ENCODE data around the gene MICAL3.

Gene MICAL3

DNA sequence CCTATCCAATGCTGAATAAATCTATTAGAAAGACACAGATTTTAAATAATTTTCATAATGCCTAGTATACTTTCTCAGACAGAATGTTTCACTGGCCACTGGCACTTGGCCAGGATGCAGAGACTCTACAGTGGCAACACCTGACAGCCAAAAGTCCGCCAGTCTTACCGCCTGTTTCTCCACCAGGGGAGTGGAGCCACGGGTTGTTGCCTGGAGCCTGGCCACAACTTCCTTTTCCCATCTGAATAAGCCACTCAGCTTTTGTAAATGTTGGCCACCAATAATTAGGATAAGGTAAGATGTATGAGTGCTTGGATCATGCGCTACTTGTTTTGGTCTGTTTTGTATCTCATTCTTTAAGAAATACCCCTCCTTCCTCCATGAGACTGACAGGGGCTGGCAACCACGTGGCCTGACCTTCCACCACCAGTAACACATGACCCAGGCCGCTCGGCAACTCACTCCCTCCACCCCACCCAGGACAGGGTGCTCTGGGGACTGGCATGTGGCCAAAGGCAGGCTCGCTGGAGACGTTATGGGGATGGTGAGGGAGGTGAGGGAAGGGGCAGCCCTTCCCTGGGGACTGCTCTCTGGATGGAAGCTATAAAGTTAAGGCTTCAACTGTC lies 157.1 kb downstream of the MICAL3 start:
- no peak for DNase-seq (ENCODE audit: low read depth)

DNA sequence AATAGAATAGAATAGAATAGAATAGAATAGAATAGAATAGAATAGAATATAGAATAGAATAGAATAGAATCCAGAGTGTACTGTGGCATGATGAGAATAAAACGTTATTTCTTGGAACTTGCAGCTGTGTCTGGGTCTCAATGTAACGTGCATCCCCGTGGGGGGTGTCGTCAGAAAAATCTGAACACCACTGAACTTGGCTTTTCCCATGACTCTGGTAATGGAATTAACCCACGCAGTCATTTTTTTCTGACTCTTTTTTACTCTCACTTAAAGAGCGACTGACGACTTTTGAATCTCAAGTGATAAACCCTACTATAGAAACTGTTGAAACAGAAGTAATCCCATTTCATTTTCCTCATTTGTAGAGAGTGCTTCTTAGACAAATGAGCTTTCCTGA lies 157.7 kb downstream of the MICAL3 start:
- DNase-seq (ENCODE audit: low read depth): no peak

DNA sequence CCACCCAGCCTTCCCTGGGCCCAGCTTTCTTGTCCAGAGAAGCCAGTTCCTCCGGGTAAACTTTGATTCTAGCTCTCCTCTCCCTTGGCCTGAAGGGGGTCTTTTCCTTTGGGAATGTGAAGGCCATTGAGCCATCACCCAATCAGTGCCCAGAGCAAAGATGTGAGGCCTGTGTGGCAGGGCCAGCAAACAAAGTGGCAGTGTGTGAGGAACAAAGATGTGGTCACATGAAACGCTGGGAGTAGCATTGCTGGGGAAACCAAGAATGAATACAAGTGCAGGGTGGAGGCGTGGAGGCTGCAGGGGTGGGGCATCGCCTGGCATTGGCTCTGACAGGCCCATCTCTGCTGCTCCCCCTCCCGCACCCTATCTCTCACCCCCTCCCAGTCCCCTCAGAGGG lies 158.2 kb downstream of the MICAL3 start:
- no peak for DNase-seq (ENCODE audit: low read depth)

DNA sequence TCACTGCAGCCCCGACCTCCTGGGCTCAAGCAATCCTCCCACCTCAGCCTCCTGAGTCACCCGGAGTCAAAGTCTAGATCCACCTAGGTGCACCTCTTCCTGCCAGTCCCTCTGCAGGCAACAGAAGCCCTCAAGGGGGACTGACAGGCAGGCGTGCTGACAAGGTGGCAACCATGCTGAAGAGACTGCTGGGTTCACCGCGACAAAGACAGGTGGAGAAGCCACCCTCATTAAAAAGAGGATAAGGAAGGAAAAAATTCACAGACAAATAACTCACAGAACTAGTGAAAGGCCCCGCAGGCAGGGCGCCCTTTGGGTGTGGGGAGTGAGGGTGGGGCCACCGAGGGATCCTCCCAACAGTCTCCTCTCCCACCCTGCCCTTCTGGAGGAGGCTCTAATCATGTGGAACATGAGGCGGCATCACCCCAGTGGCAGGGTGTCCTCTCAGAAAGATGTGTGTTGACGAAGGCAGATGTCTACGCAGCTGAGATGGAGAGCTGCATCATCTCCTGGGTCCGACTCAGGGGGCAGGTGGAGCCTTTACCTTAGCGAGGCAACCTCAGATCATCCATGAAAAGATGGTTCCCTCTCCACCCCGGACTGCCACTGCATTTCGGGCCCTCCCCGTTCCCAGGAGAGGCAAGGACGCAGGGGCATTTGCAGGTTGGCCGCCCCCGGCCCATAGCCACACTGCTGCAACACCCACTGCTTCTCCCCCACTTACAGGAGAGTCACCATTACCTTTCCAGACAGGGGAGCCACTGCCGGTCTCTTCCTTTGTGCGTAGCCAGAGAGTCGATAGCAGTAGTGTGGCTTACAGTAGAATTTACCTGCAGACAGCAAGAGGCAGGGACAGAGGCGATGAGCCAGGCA lies 158.9 kb downstream of the MICAL3 start:
- DNase-seq (ENCODE audit: low read depth): no peak

DNA sequence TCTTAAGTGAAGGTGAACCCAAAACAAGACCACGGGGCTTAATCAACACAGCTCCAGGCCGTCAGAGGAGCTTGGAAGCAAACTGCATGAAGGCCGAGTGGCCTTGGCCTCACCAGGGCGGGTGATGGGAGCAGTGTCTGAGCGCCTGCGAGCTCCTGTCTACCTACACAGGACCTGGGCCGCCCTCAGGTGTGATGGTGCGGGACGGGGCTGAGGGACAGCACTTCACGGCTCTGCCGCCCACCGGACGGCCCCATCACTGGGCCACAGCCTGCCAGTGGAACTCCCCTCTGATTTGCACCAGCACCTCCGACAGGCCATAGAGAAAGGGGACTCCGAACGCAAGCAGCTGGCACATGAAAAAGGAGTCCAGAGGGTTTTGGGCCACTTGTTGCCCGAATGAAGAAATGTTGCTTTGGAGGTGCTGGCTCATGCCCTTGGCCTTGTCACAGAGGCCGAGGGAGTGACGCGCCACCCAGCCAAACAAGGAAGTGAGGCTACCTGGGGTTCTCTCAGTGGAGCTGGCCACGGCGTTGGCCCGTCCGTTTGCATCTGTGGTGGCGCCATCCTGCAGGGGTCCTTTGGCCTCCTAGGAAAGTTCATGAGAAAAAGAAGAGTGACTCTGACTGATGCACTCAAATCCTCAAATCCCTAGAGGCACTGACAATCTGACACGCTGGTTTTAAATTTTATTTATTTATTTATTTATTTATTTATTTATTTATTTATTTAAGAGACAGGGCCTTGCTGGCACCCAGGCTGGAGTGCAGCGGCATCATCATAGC lies 159.8 kb downstream of the MICAL3 start:
- DNase-seq (ENCODE audit: low read depth): no peak

DNA sequence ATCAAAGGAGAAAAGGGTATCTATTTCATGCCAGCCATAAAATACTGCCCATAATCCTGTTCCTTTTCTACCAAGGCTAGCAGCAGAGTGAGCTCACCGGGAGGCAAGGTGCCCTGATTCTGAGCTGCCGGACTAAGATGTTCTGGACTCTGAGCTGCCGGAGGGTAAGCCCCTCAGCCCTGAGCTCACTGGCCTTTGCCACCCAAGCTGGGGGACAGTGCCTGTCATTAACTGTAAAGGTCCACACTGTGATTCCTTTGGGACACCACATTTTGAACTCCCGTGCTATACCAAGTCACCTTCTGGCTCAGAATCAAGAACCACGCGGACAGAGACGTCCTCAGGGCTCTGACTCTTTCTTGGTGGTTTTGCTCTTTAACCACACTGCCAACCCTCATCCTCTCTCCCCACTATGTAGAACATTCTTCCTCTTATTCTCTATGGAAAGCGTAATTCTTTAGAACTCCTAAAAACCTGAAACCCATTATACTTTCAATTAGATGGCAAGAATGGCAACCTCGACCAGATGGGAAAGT lies 161.6 kb downstream of the MICAL3 start:
- DNase-seq (ENCODE audit: low read depth): peak; percentile 60

DNA sequence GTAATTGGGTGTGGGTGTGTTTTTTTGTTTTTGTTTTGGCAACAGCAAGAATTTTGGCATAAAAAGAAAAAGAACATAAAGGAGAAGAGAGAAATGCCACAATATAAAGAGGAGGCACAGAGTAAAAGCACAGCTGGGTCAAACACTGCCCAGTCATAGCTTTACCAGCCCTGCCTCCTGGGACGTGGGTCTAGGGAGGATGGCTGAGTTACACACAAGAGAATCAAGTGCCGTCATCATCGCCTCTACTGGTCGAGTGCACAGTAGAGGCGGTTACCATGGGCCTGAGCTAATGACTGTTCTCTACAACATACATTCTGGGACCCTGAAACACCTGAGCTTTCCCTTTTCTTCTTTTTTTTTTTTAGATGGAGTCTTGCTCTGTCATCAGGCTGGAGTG lies 162.5 kb downstream of the MICAL3 start:
- no peak for DNase-seq (ENCODE audit: low read depth)

DNA sequence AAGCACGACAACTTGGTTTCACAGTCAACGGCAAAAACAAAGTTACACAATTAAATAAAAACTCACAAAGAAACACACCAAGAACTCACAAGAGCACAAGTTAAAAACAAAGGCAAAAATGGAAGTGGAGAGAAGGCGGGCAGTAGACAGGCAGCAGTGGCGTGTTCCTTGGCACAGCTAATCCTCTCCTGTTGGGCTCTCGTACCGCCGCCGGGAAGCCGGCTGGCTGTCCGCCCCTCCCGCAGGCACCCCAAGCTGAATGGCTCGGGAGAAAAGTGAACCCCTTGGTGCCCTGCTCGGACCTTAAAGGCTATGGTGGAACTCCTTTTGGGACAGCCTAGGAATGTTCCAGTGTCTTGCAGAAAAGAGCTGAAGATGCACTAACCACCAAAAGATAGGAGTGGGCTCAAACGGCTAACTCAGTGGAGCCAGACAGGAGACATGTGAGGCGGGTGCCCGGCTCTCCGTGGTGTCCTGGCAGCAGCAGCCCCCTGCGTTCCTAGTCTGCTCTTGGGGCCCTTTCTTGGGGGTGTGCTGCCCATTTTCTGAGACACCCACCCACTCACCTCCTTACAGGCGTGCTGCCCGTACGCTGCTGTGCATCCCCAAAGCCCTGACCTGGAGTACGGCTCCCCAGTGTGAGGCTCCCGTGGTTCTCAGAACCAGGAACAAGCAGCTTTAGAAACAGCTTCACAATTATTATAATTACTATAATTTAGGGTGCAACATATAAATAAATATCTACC lies 164.0 kb downstream of the MICAL3 start:
- no peak for DNase-seq (ENCODE audit: low read depth)

DNA sequence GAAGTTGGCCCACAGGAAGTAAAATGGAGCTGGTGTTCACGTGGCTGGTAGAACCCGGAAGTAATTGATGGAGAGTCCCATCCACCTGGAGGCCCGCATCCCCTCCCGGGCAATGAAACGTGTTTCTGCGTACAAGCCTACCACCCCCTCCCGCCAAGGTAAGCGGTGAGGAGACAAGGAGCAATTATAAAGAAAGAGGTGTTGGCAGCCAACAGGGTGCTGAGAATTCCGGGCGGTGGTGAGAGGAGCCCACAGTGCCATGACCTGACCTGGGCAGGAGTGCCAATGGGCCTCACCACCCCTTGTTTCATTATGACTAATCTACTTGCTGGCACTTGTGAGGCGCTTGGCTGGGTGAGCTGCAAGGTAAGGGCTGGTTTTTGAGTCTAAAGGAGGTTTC lies 166.3 kb downstream of the MICAL3 start:
- no peak for DNase-seq (ENCODE audit: low read depth)

DNA sequence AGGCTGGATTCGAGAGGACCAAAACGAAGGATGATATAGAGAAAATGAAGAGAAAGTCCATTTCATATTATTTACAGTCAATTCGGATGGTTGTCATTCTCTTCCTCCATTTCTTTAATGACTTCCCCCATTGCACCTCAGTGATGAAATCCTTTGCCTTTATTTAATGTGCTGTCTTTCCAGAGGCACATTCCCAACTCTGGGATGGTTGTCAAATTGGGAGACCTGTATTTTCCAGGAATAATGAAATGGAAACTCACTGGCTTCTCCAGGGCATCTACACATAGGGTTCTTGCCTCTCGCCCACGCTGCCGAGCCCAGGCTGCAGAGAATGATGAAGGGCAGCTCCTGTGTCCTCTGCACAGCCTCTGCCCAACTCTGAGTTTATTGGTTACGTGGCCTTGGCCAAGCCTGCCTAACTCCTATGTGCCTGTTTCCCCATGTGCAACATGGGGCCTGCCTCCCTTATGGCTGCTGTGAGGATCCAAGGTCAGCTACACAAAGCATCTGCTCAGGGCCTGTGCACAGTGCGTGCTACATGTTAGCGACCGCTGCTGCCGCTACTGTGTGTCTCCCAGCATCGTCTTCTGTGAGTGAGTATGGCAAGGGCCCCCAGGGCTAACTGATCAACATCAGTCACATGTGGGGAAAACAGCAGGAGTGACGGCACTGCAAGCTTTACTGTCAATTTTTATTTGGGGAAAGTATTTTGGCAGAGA lies 168.6 kb downstream of the MICAL3 start:
- no peak for DNase-seq (ENCODE audit: low read depth)

DNA sequence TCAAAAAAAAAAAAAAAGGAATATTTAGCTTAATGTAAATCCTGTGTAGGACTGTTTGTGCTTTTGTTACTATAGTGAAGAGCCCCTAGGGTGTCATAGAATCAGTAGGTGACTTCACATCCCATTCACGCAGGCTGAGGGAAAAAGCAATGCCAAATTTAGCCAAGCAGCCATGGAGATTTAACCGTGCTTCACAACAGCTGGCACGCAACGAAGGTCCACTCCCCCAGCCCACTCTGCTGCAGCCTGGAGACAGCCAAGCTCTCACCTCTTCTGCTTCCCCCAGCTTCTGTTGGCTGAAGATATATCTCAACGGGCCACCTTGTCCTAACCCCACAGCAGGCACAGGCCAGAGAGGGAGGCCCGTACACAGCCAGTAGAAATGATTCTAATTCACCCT lies 171.3 kb downstream of the MICAL3 start:
- DNase-seq (ENCODE audit: low read depth): no peak

DNA sequence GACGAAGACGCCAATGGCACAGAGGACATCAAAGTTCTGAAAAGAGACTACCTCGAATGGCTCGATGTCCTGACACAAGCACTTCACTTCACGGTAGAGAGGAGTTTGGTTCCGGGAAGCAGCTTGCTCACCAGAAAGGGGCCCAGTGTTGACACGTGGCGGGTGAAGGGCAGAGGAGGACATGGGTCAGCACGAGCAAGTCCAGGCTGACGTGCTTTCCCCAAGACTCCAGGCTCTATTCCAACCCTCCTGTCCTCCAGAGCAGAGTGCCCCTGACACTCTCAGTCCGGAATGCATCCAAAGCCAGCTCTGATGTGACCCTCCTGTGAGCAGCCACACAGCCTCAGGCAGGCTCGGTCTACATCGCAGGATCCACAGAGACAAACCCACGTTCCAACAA lies 172.6 kb downstream of the MICAL3 start:
- no peak for DNase-seq (ENCODE audit: low read depth)

DNA sequence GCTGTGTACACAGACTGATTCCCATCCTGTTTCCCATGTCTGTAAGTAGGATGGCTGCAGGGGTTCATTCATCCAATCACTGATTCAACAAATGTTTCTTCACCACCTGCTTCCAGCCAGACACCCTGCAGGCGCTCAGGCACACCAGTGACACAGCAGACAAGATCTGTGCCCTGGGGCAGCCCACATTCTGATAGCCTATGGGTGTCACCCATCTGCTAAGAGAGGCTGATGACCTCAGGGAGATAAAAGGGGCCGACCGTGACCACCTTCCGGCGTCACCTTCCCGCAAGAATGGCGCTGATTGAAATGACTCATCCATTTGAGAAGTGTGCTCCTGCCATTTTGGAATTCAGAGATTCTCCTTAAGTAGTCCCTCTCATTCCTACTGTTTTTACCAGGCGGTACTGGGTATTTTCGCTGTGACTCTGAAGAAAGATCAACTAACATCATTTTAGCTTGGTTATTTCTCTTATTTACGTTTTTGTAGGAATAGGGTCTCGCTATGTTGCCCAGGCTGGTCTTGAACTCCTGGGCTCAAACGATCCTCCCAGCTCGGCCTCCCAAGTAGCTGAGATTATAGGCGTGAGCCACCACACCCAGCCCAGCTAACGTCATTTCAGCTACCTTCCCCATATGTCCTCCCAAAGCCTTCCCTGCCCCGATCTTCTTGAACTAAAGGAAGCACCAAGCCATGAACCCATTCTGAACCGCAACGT lies 176.8 kb downstream of the MICAL3 start:
- peak; percentile 74 for DNase-seq (ENCODE audit: low read depth)

DNA sequence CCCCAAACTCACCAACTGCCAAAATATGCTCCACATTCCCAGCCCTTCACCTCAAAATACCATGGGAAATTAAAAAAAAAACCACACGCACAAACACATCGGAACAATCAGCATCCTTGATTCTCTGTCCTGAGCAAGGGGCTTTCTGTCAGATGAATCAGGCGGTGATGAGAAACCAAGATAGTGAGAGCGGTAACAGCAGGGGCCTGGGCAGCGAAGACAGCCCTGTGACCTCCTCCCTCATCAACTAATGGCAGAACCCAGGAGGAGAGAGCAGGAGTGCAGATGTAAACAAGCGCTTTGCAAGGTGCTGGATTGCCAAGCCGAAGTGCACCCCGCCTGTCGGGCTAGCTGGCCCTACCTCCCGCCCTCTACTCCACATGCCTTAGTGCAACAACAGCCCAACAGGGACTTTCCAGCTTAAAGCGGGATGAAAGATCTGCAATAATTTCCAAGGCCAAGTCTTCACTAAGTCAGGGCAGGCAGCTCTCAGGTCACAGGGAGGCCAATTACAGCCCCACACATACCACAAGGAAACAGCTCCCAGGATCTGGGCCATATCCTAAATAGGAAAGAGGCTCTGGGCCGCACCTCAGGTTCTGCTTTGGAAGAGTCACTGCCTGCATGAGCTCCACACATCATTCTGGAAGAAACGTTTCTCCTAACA lies 177.9 kb downstream of the MICAL3 start:
- DNase-seq (ENCODE audit: low read depth): no peak

DNA sequence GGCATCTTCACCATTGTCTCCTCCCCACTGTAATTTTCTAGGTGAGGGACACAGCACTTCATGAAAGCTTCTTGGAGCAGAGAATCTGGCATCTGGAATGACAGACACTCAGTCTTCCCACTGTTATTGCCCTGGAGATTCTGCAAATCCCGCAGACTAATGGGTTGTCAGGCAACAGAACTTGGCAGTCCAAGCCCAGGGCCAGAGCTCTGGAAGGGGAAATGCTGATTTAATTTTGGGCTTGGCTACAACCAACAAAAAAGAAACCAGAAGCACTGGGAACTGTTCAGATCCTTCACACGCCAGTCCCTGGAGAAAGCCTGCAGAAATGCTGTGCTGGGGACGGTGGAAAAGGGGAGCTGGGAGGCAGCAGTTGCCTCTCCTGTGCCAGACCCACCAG lies 178.6 kb downstream of the MICAL3 start:
- DNase-seq (ENCODE audit: low read depth): no peak

DNA sequence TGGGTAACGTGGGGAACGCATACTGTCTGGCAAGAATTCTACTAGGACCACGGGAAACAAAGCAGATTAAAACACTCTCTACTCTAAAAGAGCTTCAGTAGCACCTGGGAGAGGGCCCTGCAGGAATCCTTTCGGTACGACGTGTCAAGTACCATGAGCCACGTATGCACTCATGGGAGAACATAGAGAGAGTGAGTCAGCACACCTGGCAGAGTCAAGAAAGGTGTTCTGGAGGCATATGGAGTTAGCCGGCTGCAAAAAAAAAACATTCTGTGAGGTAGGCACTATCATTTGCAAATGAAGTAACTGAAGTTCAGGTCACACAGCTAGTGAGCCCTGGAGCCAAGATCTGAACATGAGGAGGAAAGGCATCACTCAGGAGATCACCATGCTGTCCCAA lies 179.0 kb downstream of the MICAL3 start:
- DNase-seq (ENCODE audit: low read depth): no peak

DNA sequence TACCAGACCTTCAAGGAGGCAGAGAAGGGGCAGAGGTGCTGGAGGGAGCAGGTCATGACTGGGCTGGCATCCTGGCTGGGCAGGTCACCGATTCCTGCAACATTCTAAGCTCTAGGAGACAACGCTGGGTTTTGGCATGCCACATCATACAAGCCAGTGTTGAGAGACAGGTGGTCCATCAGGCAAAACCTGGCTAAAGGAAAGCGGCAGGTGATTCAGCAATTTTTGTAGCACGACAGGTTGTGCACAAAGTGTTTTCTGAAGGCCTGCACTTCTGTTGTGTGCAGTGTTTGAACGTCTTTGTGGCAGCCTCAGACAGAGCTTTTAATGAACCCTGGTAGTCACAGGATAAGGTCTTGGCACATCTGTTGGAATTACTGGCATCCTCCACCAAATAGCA lies 180.2 kb downstream of the MICAL3 start:
- DNase-seq (ENCODE audit: low read depth): no peak

DNA sequence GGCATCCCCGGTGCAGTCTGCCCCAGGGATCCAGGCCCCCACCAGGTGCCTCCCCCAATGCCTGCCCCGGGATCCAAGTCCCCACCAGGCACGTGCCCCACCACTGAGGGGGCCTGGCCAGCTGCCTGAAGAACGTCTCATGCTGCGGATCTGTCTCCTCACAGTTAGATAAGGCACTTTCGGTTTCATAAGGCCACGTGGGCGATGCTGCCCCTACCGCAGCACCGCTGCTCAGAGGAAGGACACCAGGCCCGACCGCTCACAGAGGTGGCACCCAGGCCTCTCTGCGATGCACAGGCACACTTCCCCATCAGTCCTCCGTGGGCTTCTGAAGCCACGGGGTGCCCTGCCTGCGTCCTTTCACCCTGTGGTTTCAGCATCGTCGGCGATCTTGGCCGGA lies 182.0 kb downstream of the MICAL3 start:
- no peak for DNase-seq (ENCODE audit: low read depth)

DNA sequence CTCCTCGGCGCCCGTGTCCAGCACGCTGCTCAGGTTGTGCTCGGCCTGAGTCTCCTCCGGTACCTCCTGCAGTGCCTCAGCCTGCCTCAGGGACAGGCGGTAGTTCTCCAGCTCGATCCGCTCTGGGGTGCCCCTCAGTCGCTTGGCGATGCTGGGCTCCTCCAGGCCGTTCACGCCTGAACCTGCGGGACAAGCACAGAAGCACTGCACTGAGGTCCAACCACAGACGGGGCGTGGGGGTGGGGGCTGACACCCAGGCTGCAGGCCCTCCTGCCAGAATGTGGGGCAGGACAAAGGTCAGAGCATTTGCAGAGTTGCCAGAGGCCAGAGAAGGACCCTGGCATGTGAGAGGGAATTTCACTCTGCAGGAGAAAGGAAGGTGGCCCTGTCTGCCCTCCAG lies 182.5 kb downstream of the MICAL3 start:
- DNase-seq (ENCODE audit: low read depth): no peak

Measured in ELR (cell line).